Astrocyte (in vitro differentiated cells and primary cell): Measurements from ENCODE around the gene SDF2.

Source experiments
- EZH2 ChIP-seq: IDR thresholded peaks from 2 replicates; pipeline ENCODE4 v1.6.1; 2012; ENCODE audit warnings: mild to moderate bottlenecking, low read length, inconsistent platforms; ENCODE audit not compliant: insufficient read depth
- TF ChIP-seq, protein P1 (sequence below): IDR thresholded peaks from 2 replicates; pipeline ENCODE4 v1.5.1; 2011; ENCODE audit warnings: low read depth, mild to moderate bottlenecking, inconsistent platforms, low read length, moderate library complexity; ENCODE audit not compliant: insufficient read depth

DNA sequence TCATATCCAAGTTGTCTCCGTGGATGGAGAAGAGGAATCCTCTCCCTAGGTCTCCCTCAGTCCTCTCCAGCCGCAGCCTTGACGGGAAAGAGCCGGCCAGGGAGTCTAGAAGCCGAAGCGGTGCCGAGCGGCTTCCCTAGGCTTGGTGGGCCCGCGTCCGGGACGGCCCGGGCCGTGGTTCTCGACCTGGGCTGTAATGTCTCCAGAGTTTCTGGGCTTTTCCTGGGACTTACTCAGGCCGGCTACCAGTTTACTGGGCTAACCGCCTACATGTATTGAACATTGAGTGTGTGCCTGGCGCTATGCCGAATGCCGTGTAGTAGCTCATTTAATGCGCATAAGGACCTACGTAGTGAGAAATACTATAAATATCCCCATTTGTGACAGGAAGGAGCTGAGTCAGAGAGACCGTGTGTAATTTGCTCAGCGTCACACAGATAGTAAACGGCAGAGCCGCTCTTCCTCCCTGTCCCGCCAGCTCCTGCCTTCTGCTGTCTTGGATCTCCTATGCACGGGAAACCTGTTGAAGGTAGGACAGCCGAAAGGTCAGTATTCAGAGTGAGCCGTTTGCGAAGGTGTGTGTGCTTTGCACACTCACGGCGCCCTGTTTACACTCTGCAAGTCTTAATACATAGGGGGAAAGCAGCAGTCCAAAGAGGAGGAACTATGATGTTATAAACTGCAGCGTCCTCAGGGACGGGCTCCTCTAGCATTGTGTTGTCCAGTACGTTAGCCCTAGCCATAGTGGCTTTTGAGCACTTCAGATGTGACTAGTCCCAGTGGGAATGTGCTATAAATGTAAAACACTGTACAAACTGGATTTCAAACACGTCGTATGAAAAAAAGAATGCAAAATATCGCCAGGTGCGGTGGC is 62.2 kb downstream of the SDF2 start:
- TF ChIP-seq, protein P1, sequence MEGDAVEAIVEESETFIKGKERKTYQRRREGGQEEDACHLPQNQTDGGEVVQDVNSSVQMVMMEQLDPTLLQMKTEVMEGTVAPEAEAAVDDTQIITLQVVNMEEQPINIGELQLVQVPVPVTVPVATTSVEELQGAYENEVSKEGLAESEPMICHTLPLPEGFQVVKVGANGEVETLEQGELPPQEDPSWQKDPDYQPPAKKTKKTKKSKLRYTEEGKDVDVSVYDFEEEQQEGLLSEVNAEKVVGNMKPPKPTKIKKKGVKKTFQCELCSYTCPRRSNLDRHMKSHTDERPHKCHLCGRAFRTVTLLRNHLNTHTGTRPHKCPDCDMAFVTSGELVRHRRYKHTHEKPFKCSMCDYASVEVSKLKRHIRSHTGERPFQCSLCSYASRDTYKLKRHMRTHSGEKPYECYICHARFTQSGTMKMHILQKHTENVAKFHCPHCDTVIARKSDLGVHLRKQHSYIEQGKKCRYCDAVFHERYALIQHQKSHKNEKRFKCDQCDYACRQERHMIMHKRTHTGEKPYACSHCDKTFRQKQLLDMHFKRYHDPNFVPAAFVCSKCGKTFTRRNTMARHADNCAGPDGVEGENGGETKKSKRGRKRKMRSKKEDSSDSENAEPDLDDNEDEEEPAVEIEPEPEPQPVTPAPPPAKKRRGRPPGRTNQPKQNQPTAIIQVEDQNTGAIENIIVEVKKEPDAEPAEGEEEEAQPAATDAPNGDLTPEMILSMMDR = no peak
- TF ChIP-seq EZH2 = no peak
